Activated T-helper 1 cell treated with anti-CD3 and anti-CD28 coated beads, Interleukin-12 subunit alpha, Interleukin-12 subunit beta, Interleukin-2, Interleukin-4 antibody, amounts not matched to agents 30 ng/mL and 10 ng/mL and 1 ng/mL, durations not matched to agents 14 hours and 24 hours and 36 hours (primary cell): ENCODE measurements around the gene ING5. TPM values are rescaled to one million over a fixed set of nuclear protein-coding genes. Genes with fewer than 3 reads are reported as not detected.

ENCODE experiments used
- DNase-seq: peaks from one replicate; pipeline ENCODE4 v3.0.0; 2021; ENCODE audit warnings: low spot score
- H3K27ac Mint-ChIP-seq: one replicate; pipeline ENCODE4 v1.8.0; 2021; ENCODE audit warnings: mild to moderate bottlenecking, mixed read lengths
- H3K27me3 Mint-ChIP-seq: one replicate; pipeline ENCODE4 v1.8.0; 2022; ENCODE audit warnings: mild to moderate bottlenecking, moderate library complexity, mixed read lengths; ENCODE audit not compliant: insufficient read depth
- H3K36me3 Mint-ChIP-seq: one replicate; pipeline ENCODE4 v1.8.0; 2021; ENCODE audit warnings: low read depth, mixed read lengths
- H3K4me1 Mint-ChIP-seq: one replicate; pipeline ENCODE4 v1.8.0; 2021; ENCODE audit warnings: low read depth, mixed read lengths
- H3K4me3 Mint-ChIP-seq: one replicate; pipeline ENCODE4 v1.8.0; 2021; ENCODE audit warnings: mild to moderate bottlenecking, moderate library complexity, mixed read lengths
- H3K9me3 Mint-ChIP-seq: one replicate; pipeline ENCODE4 v1.8.0; 2021; ENCODE audit warnings: mixed read lengths
- intact Hi-C: fragments of 100-400 bp; cut with micrococcal nuclease; formaldehyde crosslinking; loops from one replicate; pipeline ENCODE4 v1.15.1; 2024
- total RNA-seq: library from RNA; stranded (reverse); gene quantifications from 2 replicates; pipeline ENCODE4 v1.2.3, GENCODE V29; 2022

ING5 gene
- total RNA-seq, 1 donor from 2014 or later: 57.5 TPM

- Mint-ChIP-seq H3K4me3 (no peak overlapping the region), H3K4me1 (peaks cover 10% of the 10 kb centered on the region), H3K27me3 (no peaks in the 10 kb centered on the region), H3K9me3 (no peaks in the 10 kb centered on the region), H3K36me3 (peaks cover 18% of the 10 kb centered on the region), H3K27ac (peak overlapping the region; percentile 76)
- intact Hi-C loops: loop anchor here (1.0 kb wide), 2 partner anchors 20 to 215 kb away; partner anchors contain the start of gene DTYMK
- DNase-seq: no peak
Measured at GRCh38 chr2:241665731-241666440, 36.0 kb upstream of the ING5 start.

GRCh38 chr2:241666627-241667400 lies 35.0 kb upstream of the ING5 start:
- Mint-ChIP-seq H3K9me3 (no peaks in the 10 kb centered on the region), H3K4me1 (peaks cover 10% of the 10 kb centered on the region), H3K27me3 (no peaks in the 10 kb centered on the region), H3K27ac (no peak overlapping the region), H3K36me3 (peaks cover 19% of the 10 kb centered on the region), H3K4me3 (no peak overlapping the region)
- intact Hi-C loops: no loop called here
- no peak for DNase-seq

GRCh38 chr2:241668354-241668753 lies 33.5 kb upstream of the ING5 start:
- DNase-seq: no peak
- Mint-ChIP-seq H3K36me3 (peaks cover 21% of the 10 kb centered on the region), H3K4me3 (no peak overlapping the region), H3K27ac (no peak overlapping the region), H3K9me3 (no peaks in the 10 kb centered on the region), H3K4me1 (peaks cover 10% of the 10 kb centered on the region), H3K27me3 (no peaks in the 10 kb centered on the region)
- intact Hi-C loops: no loop called here

- Mint-ChIP-seq H3K27ac (no peak overlapping the region), H3K36me3 (peaks cover 21% of the 10 kb centered on the region), H3K4me3 (no peak overlapping the region), H3K27me3 (no peaks in the 10 kb centered on the region), H3K9me3 (no peaks in the 10 kb centered on the region), H3K4me1 (peaks cover 10% of the 10 kb centered on the region)
- DNase-seq: no peak
- intact Hi-C loops: no loop called here
Measured at GRCh38 chr2:241668839-241669238, 33.0 kb upstream of the ING5 start.

GRCh38 chr2:241670333-241671110 lies 31.3 kb upstream of the ING5 start:
- Mint-ChIP-seq H3K9me3 (no peaks in the 10 kb centered on the region), H3K4me1 (peaks cover under 1% of the 10 kb centered on the region), H3K27me3 (no peaks in the 10 kb centered on the region), H3K4me3 (no peak overlapping the region), H3K36me3 (peaks cover 19% of the 10 kb centered on the region), H3K27ac (no peak overlapping the region)
- no peak for DNase-seq
- intact Hi-C loops: no loop called here

GRCh38 chr2:241671457-241672240 lies 30.2 kb upstream of the ING5 start:
- no peak for DNase-seq
- Mint-ChIP-seq H3K9me3 (no peaks in the 10 kb centered on the region), H3K4me3 (no peak overlapping the region), H3K4me1 (no peaks in the 10 kb centered on the region), H3K27ac (no peak overlapping the region), H3K36me3 (peaks cover 23% of the 10 kb centered on the region), H3K27me3 (no peaks in the 10 kb centered on the region)
- intact Hi-C loops: no loop called here

GRCh38 chr2:241672243-241673188 lies 29.3 kb upstream of the ING5 start:
- no peaks in the 10 kb centered on the region for H3K4me1 Mint-ChIP-seq
- intact Hi-C loops: no loop called here
- no peaks in the 10 kb centered on the region for H3K9me3 Mint-ChIP-seq
- H3K27ac Mint-ChIP-seq: no peak overlapping the region
- H3K36me3 Mint-ChIP-seq: peaks cover 23% of the 10 kb centered on the region
- H3K4me3 Mint-ChIP-seq: no peak overlapping the region
- H3K27me3 Mint-ChIP-seq: no peaks in the 10 kb centered on the region
- DNase-seq: no peak

GRCh38 chr2:241673189-241673663 lies 28.6 kb upstream of the ING5 start:
- intact Hi-C loops: no loop called here
- H3K27ac Mint-ChIP-seq: peak overlapping the region; percentile 72
- no peaks in the 10 kb centered on the region for H3K4me1 Mint-ChIP-seq
- no peaks in the 10 kb centered on the region for H3K27me3 Mint-ChIP-seq
- no peaks in the 10 kb centered on the region for H3K9me3 Mint-ChIP-seq
- no peak overlapping the region for H3K4me3 Mint-ChIP-seq
- peaks cover 18% of the 10 kb centered on the region for H3K36me3 Mint-ChIP-seq
- no peak for DNase-seq

GRCh38 chr2:241673797-241674725 lies 27.8 kb upstream of the ING5 start:
- Mint-ChIP-seq H3K4me1 (no peaks in the 10 kb centered on the region), H3K9me3 (no peaks in the 10 kb centered on the region), H3K4me3 (no peak overlapping the region), H3K36me3 (peaks cover 16% of the 10 kb centered on the region), H3K27ac (no peak overlapping the region), H3K27me3 (no peaks in the 10 kb centered on the region)
- DNase-seq: no peak
- intact Hi-C loops: no loop called here

- H3K27ac Mint-ChIP-seq: no peak overlapping the region
- H3K4me3 Mint-ChIP-seq: no peak overlapping the region
- intact Hi-C loops: no loop called here
- H3K9me3 Mint-ChIP-seq: no peaks in the 10 kb centered on the region
- H3K27me3 Mint-ChIP-seq: no peaks in the 10 kb centered on the region
- no peak for DNase-seq
- H3K4me1 Mint-ChIP-seq: peaks cover 4% of the 10 kb centered on the region
- peaks cover 21% of the 10 kb centered on the region for H3K36me3 Mint-ChIP-seq
Measured at GRCh38 chr2:241675885-241676284, 26.0 kb upstream of the ING5 start.

GRCh38 chr2:241676665-241677064 lies 25.2 kb upstream of the ING5 start:
- H3K9me3 Mint-ChIP-seq: no peaks in the 10 kb centered on the region

More at GRCh38 chr2:241676665-241677064, 25.2 kb upstream of the ING5 start:
- intact Hi-C loops: no loop called here
- peaks cover 24% of the 10 kb centered on the region for H3K36me3 Mint-ChIP-seq
- no peak for DNase-seq
- no peak overlapping the region for H3K4me3 Mint-ChIP-seq
- peak overlapping the region; percentile 5 for H3K27ac Mint-ChIP-seq
- peaks cover 10% of the 10 kb centered on the region for H3K4me1 Mint-ChIP-seq
- H3K27me3 Mint-ChIP-seq: no peaks in the 10 kb centered on the region
